ENCODE data around the gene CNTN6. TPM values are rescaled to one million over a fixed set of nuclear protein-coding genes. Genes with fewer than 3 reads are reported as not detected.
"Not testable (repeated sequence)": the region's sequence is repeated elsewhere in the genome, so short reads cannot be mapped to it uniquely, and the experiment has no call there.

CNTN6 gene
- total RNA-seq, 1 donor from 2014 or later, result not detected

DNA sequence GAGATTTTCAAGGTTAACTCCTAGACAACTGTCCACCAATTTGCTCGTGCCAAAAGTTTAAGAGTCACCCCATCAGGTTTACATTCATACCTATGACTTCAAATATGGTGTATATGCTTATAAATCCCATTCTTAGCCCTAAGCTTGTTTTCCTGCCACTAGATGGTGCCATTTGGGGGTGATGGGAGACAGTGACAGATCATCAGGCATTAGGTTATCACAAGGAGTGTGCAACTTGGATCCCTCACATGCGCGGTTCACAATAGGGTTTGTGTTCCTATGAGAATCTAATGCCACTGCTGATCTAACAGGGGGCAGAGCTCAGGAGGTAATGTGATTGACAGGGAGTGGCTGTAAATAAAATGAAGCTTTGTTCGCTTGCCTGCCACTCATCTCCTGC, 182.7 kb downstream of the CNTN6 start:
- intact Hi-C loops (cut with micrococcal nuclease), result no loop called here

GRCh38 chr3:1287815-1288214, 195.0 kb downstream of the CNTN6 start:
- intact Hi-C loops (cut with micrococcal nuclease), result no loop called here

- intact Hi-C loops (cut with micrococcal nuclease), result no loop called here
These were observed 196.1 kb downstream of the CNTN6 start for GRCh38 chr3:1288805-1289494.

- intact Hi-C loops (cut with micrococcal nuclease), result no loop called here
These were observed 199.8 kb downstream of the CNTN6 start for GRCh38 chr3:1292571-1293071.

DNA sequence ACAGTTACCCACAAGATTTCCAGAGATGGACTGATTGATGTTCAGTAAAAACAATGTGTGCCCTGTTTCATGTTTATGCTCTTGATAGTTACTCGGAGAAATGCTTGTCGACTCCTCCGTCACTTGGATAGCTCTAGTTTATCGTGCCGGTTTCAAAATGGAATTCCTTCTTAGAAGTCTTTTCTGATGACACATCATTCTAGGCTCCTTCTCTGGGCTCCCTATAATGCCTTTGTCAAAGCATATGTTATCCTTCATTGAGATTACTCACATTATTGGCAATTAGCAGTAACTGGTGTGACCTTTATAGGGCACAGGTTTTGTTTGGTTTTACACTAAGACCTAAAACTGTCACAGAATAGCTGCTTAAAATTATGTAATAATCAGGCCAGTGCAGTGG, 201.8 kb downstream of the CNTN6 start:
- intact Hi-C loops (cut with micrococcal nuclease), result no loop called here

- intact Hi-C loops (cut with micrococcal nuclease), result no loop called here
These were observed 225.6 kb downstream of the CNTN6 start for GRCh38 chr3:1318296-1319005.

DNA sequence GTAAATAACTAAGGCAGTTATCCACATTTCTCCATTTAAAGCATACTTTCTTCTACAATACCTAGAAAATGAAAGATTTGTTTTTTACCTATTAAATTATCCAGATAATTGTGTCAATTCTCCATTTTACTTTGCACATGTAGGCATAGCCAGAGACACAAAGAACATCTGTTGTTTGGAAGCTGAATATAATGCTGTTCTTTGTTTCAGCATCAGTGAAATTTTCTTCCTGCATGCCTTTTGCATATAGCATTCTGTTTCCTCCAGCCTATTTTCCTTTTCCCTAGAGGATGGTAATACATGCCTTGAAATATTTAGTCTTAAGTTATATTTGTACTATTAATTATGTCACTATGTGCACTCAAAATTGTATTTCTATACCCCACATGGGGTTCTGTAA, 233.7 kb downstream of the CNTN6 start:
- intact Hi-C loops (cut with micrococcal nuclease), result no loop called here

- intact Hi-C loops (cut with micrococcal nuclease), result loop anchor here (1.0 kb wide), 1 partner anchor 47 kb away; no protein-coding TSS in a partner anchor
These were observed 237.3 kb downstream of the CNTN6 start for GRCh38 chr3:1330107-1330506.

GRCh38 chr3:1346386-1346785, 253.6 kb downstream of the CNTN6 start:
- intact Hi-C loops (cut with micrococcal nuclease), result no loop called here

DNA sequence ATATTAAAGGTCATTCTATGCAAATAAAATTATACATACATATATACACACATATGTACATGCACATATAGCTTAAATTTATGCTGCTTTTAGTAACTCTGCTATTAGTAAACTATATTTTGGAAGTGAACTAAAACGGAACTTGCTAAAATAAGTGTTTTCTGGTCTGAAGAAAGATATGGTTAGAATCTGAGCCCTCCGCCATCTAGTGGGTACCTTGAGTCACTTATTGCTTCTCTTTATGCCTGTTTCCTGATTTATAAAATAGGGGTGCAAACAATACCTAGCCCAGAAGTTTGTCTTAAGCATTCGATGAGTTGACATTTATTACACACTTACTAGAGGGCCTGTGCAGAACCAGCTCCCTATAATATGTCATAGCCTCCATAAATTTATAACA, 255.7 kb downstream of the CNTN6 start:
- intact Hi-C loops (cut with micrococcal nuclease), result no loop called here

DNA sequence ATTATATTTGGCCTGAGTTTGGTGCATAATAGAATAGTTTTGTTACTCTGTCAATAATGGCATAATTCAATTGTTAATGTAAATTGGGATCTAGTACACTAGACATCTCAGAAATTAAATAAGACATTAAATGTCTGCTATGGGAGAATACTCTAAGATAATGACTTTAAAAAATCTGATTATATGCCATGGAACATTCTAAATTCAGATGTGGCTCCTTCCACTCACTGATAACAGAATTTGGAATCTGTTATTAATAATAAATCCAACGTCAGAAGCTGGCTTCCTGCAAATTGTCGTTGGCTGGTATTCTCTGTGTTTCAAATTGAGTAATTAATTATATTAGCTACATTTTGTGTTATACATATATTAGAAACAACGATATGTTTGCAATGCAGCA, 258.1 kb downstream of the CNTN6 start:
- intact Hi-C loops (cut with micrococcal nuclease), result no loop called here

GRCh38 chr3:1355691-1356090, 262.9 kb downstream of the CNTN6 start:
- intact Hi-C loops (cut with micrococcal nuclease), result no loop called here

DNA sequence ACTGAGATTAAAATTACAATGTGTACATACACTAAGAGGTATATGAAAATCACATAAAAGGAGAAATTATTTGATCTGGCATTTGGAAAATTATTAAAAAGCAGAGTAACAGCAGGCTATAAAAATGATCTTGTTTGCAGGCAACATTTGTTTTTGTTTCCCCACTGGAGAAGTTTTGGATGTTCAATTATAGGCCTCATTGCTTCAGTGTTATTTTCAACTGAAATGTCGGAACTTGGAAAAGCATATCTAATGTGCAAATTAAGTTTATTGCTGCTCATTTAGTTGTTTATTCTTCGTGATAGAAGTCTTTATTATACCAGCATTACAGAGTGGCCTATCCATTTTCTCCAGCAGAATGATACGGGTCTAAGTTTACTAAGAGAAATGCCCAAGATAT, 263.3 kb downstream of the CNTN6 start:
- intact Hi-C loops (cut with micrococcal nuclease), result no loop called here

DNA sequence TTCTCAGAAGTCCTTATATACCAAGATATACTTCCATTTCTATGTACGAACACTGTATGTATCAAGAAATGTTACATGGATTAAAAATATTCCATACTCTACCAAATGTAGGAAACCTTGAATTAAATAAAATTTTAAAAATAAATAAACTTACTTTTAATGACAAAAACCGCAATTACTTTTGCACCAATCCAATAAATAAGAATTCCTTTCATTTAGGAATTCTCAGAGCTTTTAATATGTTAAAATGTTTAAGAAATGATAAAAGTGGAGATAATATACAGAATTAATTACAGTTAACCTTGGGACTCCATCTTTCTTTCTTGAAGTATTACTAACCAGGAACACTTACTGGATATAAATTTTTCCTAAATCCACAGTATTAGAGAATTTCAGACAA, 272.7 kb downstream of the CNTN6 start:
- intact Hi-C loops (cut with micrococcal nuclease), result no loop called here

DNA sequence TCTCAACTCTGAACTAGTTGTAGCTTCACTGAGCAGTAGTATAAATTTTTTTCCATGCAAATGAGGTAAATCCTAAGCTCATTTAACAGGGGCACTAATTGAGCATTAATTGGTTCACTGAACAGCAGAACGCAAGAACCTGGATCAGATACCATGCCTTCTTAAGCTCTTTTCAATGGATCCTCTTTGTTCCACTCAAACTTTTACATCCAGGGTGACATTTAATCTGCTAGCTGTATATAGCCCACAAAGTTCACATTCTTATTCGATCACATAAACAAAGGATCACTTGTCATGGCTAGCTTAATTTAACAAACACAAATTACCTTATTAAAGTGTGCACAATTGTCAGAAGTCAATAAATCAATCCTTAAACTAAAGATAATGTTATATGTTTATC, 281.6 kb downstream of the CNTN6 start:
- intact Hi-C loops (cut with micrococcal nuclease), result no loop called here

- intact Hi-C loops (cut with micrococcal nuclease), result no loop called here
These were observed 282.3 kb downstream of the CNTN6 start for GRCh38 chr3:1375145-1375544.

DNA sequence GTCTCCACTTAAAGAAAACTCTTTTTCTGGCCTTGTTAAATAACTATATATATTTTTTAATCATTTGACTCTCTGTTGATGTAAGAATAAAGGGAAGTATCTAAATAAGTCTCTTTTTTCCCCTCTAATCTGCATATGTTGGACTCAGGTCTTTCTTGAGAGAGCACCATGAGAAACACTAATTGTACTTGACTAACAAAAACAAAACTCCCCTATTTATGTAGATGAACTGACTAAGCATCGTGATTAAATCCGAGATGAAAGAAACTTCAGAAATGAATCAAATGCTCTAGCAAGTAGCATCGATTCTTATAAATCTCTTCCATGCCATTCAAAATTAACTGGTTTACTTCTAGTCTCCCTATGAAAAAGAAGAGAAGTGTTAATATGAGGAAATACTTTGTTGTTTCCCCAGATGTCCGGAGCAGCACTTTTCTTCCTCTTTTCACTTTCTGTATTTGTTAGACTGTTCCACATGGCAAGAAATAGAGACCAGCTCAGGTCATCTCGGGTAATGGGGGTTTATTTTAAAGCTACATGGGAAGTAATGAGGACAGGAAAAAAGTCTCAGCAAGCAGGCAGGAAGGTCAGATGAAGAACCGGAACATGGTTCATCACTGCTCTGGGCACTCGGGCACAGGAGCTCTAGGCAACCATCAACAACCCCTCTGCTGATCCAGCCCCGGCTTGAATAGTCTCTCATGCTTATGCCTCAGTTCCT, 288.3 kb downstream of the CNTN6 start:
- intact Hi-C loops (cut with micrococcal nuclease), result no loop called here

DNA sequence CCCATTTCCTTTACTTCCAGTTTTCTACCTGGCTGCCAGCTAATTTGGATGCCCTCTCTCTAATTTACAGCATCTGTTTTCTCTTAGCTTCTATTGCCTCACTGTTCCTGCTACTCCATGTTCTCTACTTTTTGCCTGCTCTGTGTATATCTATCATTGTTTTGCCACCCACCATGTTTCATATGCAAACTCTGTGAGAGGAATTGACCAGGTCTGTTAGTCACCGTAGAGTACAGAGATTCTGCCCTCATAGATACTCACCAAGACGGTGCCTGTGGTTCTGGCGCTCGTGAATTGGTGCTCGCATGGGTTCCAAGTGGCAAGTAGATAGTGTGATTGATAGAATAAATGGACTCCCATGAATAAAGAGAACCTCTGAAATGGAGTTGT, 288.8 kb downstream of the CNTN6 start:
- intact Hi-C loops (cut with micrococcal nuclease), result no loop called here

DNA sequence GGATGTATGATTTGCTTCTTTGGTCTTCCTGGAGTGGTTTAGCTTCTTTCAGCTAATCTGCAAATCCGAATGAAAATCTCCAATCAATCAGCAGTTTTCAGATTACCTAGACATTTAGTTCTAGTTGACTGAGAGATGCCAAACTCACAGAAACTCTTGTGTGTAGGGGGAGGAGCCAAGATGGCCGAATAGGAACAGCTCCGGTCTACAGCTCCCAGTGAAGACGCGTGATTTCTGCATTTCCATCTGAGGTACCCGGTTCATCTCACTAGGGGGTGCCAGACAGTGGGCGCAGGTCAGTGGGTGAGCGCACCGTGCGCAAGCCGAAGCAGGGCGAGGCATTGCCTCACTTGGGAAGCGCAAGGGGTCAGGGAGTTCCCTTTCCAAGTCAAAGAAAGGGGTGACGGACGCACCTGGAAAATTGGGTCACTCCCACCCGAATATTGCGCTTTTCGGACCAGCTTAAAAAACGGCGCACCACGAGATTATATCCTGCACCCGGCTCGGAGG, 294.6 kb downstream of the CNTN6 start:
- intact Hi-C loops (cut with micrococcal nuclease), result not testable (repeated sequence)

DNA sequence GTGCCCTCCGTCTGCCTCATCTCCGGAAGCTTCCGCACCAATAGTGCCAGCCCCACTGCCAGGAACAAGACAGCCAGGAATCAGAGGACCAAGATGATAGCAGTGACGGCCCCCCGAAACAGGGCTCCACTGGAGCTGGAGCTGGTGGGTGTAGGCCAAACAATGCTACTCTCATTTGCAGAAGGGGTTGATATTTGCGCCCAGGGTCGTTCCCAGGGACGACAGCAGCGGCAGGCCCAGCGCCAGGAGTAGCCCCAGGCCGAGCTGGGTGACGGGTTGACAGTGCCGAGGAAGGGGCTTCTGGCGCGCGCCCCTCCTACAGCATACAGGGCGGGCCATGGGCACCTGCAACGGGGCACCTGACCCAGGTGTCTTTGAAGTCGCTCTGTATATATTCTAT, 301.4 kb downstream of the CNTN6 start:
- intact Hi-C loops (cut with micrococcal nuclease), result no loop called here

DNA sequence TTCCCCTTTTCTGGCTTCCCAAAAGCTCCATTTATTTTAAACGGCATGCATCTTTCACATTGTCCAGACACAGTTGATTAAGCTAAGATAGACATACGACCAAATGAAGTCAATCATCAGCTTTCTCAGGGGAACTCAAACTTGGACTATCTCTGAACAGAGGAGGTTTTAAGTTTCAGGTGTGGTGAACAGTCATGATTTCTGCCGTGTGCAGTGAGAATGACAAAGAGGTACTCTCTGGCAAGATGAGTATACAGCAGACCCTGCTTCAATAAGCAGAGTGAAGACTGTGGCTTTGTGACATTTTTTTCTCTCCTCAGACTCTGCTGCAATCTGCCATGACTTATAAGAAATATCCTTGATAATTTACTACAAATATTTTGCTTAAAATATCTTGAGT, 307.7 kb downstream of the CNTN6 start:
- intact Hi-C loops (cut with micrococcal nuclease), result no loop called here
